CD4-positive, alpha-beta memory T cell (primary cell): ENCODE results near the gene ELP5. TPM values are rescaled to one million over a fixed set of nuclear protein-coding genes. Genes with fewer than 3 reads are reported as not detected.

Experiments used
- CTCF ChIA-PET: fragments of 350-600 bp; sonication (Branson Sonifier 250); formaldehyde crosslinking; loops from one replicate; lab custom pipeline; 2021; ENCODE audit warnings: inconsistent platforms; ENCODE audit not compliant: partially characterized antibody; lab: Charles Lee
- POLR2A ChIA-PET: fragments of 350-600 bp; sonication (Branson Sonifier 250); formaldehyde crosslinking; loops from one replicate; lab custom pipeline; 2021; ENCODE audit not compliant: partially characterized antibody; lab: Charles Lee
- DNase-seq, 5 donors: peaks; one replicate each; pipeline versions ENCODE4 v3.0.0 to v3.0.0-alpha.2; 2020 to 2022; ENCODE audit warnings: mixed read lengths in 1 of 5
- H3K27ac ChIP-seq: one replicate; pipeline ENCODE4 v1.7.0; 2013; ENCODE audit warnings: low read depth, low read length
- H3K27me3 ChIP-seq: 2 replicates; pipeline ENCODE4 v1.7.0; 2013; ENCODE audit warnings: mild to moderate bottlenecking, low read length, moderate library complexity; ENCODE audit not compliant: insufficient read depth
- H3K36me3 ChIP-seq: 2 replicates; pipeline ENCODE4 v1.7.0; 2013; ENCODE audit warnings: mild to moderate bottlenecking, low read length, moderate library complexity; ENCODE audit not compliant: insufficient read depth
- H3K4me1 ChIP-seq: 2 replicates; pipeline ENCODE4 v1.7.0; 2013; ENCODE audit warnings: mild to moderate bottlenecking, low read length, moderate library complexity; ENCODE audit not compliant: insufficient read depth
- H3K4me3 ChIP-seq, 2 donors: one replicate each; pipeline ENCODE4 v1.7.0; 2013; ENCODE audit warnings: low read length in 2 of 2, mild to moderate bottlenecking in 1 of 2
- H3K9me3 ChIP-seq, 2 donors: one replicate each; pipeline ENCODE4 v1.7.0; 2013; ENCODE audit warnings: low read length in 2 of 2, control low read depth in 1 of 2; ENCODE audit not compliant: control insufficient read depth in 1 of 2
- H3K27ac Mint-ChIP-seq, 7 donors: one replicate each; pipeline ENCODE4 v1.8.0; 2020 to 2021; ENCODE audit warnings: mixed read lengths in 7 of 7, mild to moderate bottlenecking in 6 of 7, inconsistent platforms in 3 of 7, moderate library complexity in 3 of 7
- H3K27me3 Mint-ChIP-seq, 2 donors: one replicate each; pipeline ENCODE4 v1.8.0; 2020 to 2021; ENCODE audit warnings: mixed read lengths in 2 of 2
- H3K36me3 Mint-ChIP-seq, 2 donors: one replicate each; pipeline ENCODE4 v1.8.0; 2020 to 2021; ENCODE audit warnings: mixed read lengths in 2 of 2, inconsistent platforms in 1 of 2, mild to moderate bottlenecking in 1 of 2
- H3K4me1 Mint-ChIP-seq, 4 donors: one replicate each; pipeline ENCODE4 v1.8.0; 2020 to 2021; ENCODE audit warnings: mixed read lengths in 4 of 4, mild to moderate bottlenecking in 1 of 4
- H3K4me3 Mint-ChIP-seq, 8 donors: one replicate each; pipeline ENCODE4 v1.8.0; 2020 to 2021; ENCODE audit warnings: mixed read lengths in 8 of 8, mild to moderate bottlenecking in 7 of 8, moderate library complexity in 6 of 8, inconsistent platforms in 3 of 8
- H3K9me3 Mint-ChIP-seq, 8 donors: one replicate each; pipeline ENCODE4 v1.8.0; 2020 to 2021; ENCODE audit warnings: mixed read lengths in 8 of 8, mild to moderate bottlenecking in 5 of 8, inconsistent platforms in 3 of 8, moderate library complexity in 1 of 8
- intact Hi-C: fragments of 100-400 bp; cut with micrococcal nuclease; formaldehyde crosslinking; loops from one replicate; pipeline ENCODE4 v1.15.1; 2023
- polyA plus RNA-seq, 2 donors: library from polyadenylated mRNA; unstranded; fragments of 300-500 nt; fragmentation: Illumina TruSeq; gene quantifications; one replicate each; pipeline ENCODE4 v1.2.3, GENCODE V29; 2021
- total RNA-seq, 2 experiments: library from RNA; stranded (reverse); gene quantifications; one replicate each; pipeline ENCODE4 v1.2.3, GENCODE V29; 2021

Gene ELP5
- total and polyA plus RNA-seq, 4 experiments from 2014 or later, result 29.8 to 71.3 (median 49.4) TPM

- CTCF ChIA-PET, result interaction anchor here (0.6 to 6.0 kb wide), 3 partner anchors 14 to 26 kb away, joined by 3 to 48 read pairs (median 3); partner anchors contain the start of genes ACADVL and DLG4
- H3K4me1 Mint-ChIP-seq, result peaks cover 34 to 60% (median 48%) of the 10 kb centered on the region in 4 donors
Observed at GRCh38 chr17:7234083-7234951, 17.7 kb upstream of the ELP5 start, which contains the start of gene DVL2. DVL2 (minus strand) TSS chr17:7234517; CDS start chr17:7234262, 255 bp downstream.

GRCh38 chr17:7235693-7236665, 16.0 kb upstream of the ELP5 start:
- H3K36me3 ChIP-seq, result peaks cover 22% of the 10 kb centered on the region
- H3K27ac Mint-ChIP-seq, result peak overlapping the region; percentile 77 to 98 (median 96)
- H3K9me3 ChIP-seq, result no peaks in the 10 kb centered on the region
- H3K27me3 Mint-ChIP-seq, result no peaks in the 10 kb centered on the region
- no peaks in the 10 kb centered on the region for H3K9me3 Mint-ChIP-seq
- intact Hi-C loops, result loop anchor here (10.0 kb wide), 1 partner anchor 609 kb away; no protein-coding TSS in a partner anchor
- ChIA-PET POLR2A (interaction anchor here (0.7 to 17.6 kb wide), 4 partner anchors 14 to 190 kb away, joined by 3 to 435 read pairs (median 59); partner anchors contain the start of genes ACADVL, CTDNEP1, DLG4 and ELP5), CTCF (interaction anchor here (1.2 to 6.0 kb wide), 4 partner anchors 15 to 16 kb away, joined by 3 to 48 read pairs (median 10); partner anchors contain the start of genes ACADVL, CTDNEP1 and DLG4)
- H3K27me3 ChIP-seq, result no peaks in the 10 kb centered on the region
- DNase-seq, result no peak
- H3K36me3 Mint-ChIP-seq, result peaks cover 19 to 53% of the 10 kb centered on the region in 2 donors
- H3K4me1 ChIP-seq, result peaks cover 68% of the 10 kb centered on the region
- peaks cover 41 to 76% (median 57%) of the 10 kb centered on the region in 4 donors for H3K4me1 Mint-ChIP-seq
- no peak overlapping the region for H3K4me3 ChIP-seq
- H3K27ac ChIP-seq, result no peak overlapping the region
- H3K4me3 Mint-ChIP-seq, result peak overlapping the region in 6 of 8 donors; percentile 17 to 97 (median 94)

More at GRCh38 chr17:7234083-7234951, 17.7 kb upstream of the ELP5 start, which contains the start of gene DVL2:
- H3K27ac ChIP-seq, result peak within 1 kb of the TSS; percentile 87
- Mint-ChIP-seq H3K4me3 (peak within 1 kb of the TSS; percentile 89 to 97 (median 93)), H3K9me3 (no peaks in the 10 kb centered on the region), H3K27ac (peak within 1 kb of the TSS; percentile 94 to 98 (median 96)), H3K36me3 (peaks cover 18 to 50% of the 10 kb centered on the region in 2 donors), H3K27me3 (no peaks in the 10 kb centered on the region)
- H3K9me3 ChIP-seq, result no peaks in the 10 kb centered on the region
- peak; percentile 93 to 97 (median 94) for DNase-seq
- H3K36me3 ChIP-seq, result peaks cover 26% of the 10 kb centered on the region
- intact Hi-C loops, result loop anchor here (1.0 to 10.0 kb wide), 2 partner anchors 15 to 610 kb away; partner anchors contain the start of genes ACADVL and DLG4
- H3K27me3 ChIP-seq, result no peaks in the 10 kb centered on the region
- peak within 1 kb of the TSS; percentile 48 to 98 for H3K4me3 ChIP-seq
- peaks cover 54% of the 10 kb centered on the region for H3K4me1 ChIP-seq
- POLR2A ChIA-PET, result interaction anchor here (0.5 to 17.6 kb wide), 20 partner anchors 9 to 453 kb away, joined by 3 to 435 read pairs (median 4); partner anchors contain the start of genes ACADVL, ACAP1, ATP1B2 and CTDNEP1

DNA sequence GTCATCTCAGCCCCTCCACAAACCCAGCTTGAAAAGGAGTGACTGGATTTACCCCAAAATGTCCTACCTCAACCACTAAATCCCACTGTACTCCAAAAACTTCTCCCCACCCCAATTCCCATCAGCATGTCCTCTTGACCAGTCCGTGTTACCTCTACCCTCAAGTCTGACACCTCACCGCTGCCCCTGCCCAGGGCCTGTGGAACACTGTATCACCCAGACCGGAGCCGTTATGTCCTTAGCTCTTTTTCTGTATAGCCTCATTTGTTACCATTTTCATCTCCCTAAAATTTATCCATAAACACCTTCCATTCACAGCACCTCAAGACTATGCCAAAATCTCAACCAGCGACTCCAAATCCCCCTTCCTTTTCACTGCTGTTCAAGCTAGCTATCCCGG, 15.2 kb upstream of the ELP5 start:
- Histone ChIP-seq H3K27me3 (no peaks in the 10 kb centered on the region), H3K9me3 (no peaks in the 10 kb centered on the region), H3K4me3 (no peak overlapping the region), H3K27ac (peak overlapping the region; percentile 85), H3K36me3 (peaks cover 22% of the 10 kb centered on the region), H3K4me1 (peaks cover 75% of the 10 kb centered on the region)
- ChIA-PET POLR2A (interaction anchor here (0.7 to 17.6 kb wide), 6 partner anchors 13 to 337 kb away, joined by 3 to 435 read pairs (median 8); partner anchors contain the start of genes ACADVL, CTDNEP1, DLG4 and ELP5), CTCF (interaction anchor here (1.2 to 2.5 kb wide), 3 partner anchors 14 to 17 kb away, joined by 3 to 14 read pairs (median 5); partner anchors contain the start of genes ACADVL, CTDNEP1 and DLG4)
- Mint-ChIP-seq H3K27ac (peak overlapping the region; percentile 58 to 100 (median 96)), H3K4me1 (peaks cover 50 to 83% (median 63%) of the 10 kb centered on the region in 4 donors), H3K27me3 (no peaks in the 10 kb centered on the region), H3K36me3 (peaks cover 22 to 60% of the 10 kb centered on the region in 2 donors), H3K4me3 (peak overlapping the region; percentile 64 to 99 (median 96)), H3K9me3 (no peaks in the 10 kb centered on the region)
- intact Hi-C loops, result loop anchor here (10.0 kb wide), 1 partner anchor 608 kb away; no protein-coding TSS in a partner anchor
- DNase-seq, result no peak

- H3K27ac ChIP-seq, result peak overlapping the region; percentile 85
- Mint-ChIP-seq H3K27ac (peak overlapping the region; percentile 58 to 100 (median 96)), H3K4me1 (peaks cover 47 to 83% (median 61%) of the 10 kb centered on the region in 4 donors), H3K36me3 (peaks cover 25 to 62% of the 10 kb centered on the region in 2 donors), H3K27me3 (no peaks in the 10 kb centered on the region), H3K4me3 (peak overlapping the region; percentile 64 to 99 (median 96)), H3K9me3 (peaks cover 0 to 2% (median 0%) of the 10 kb centered on the region in 8 donors)
- CTCF ChIA-PET, result interaction anchor here (1.0 to 2.5 kb wide), 3 partner anchors 16 to 244 kb away, joined by 5 to 14 read pairs (median 5); partner anchors contain the start of genes ACADVL, DLG4 and SLC35G6
- H3K27me3 ChIP-seq, result no peaks in the 10 kb centered on the region
- peak overlapping the region in 1 of 2 donors; percentile 39 for H3K4me3 ChIP-seq
- H3K9me3 ChIP-seq, result no peaks in the 10 kb centered on the region
- peaks cover 71% of the 10 kb centered on the region for H3K4me1 ChIP-seq
- POLR2A ChIA-PET, result interaction anchor here (0.9 to 17.6 kb wide), 14 partner anchors 13 to 337 kb away, joined by 3 to 435 read pairs (median 4); partner anchors contain the start of genes ACADVL, CTDNEP1, DLG4 and ELP5
- no peak for DNase-seq
- H3K36me3 ChIP-seq, result peaks cover 22% of the 10 kb centered on the region
- intact Hi-C loops, result loop anchor here (10.0 kb wide), 1 partner anchor 607 kb away; no protein-coding TSS in a partner anchor
Observed at GRCh38 chr17:7237266-7237760, 14.7 kb upstream of the ELP5 start.

GRCh38 chr17:7237761-7238419, 14.1 kb upstream of the ELP5 start:
- peaks cover 46 to 85% (median 60%) of the 10 kb centered on the region in 4 donors for H3K4me1 Mint-ChIP-seq
- peaks cover 0 to 2% of the 10 kb centered on the region in 2 donors for H3K27me3 Mint-ChIP-seq
- Histone ChIP-seq H3K9me3 (no peaks in the 10 kb centered on the region), H3K4me3 (peak overlapping the region in 1 of 2 donors; percentile 86), H3K4me1 (peaks cover 65% of the 10 kb centered on the region), H3K36me3 (peaks cover 22% of the 10 kb centered on the region), H3K27ac (peak overlapping the region; percentile 85), H3K27me3 (no peaks in the 10 kb centered on the region)
- intact Hi-C loops, result loop anchor here (2.0 to 10.0 kb wide), 2 partner anchors 335 to 607 kb away; no protein-coding TSS in a partner anchor
- peak overlapping the region; percentile 94 to 99 (median 96) for H3K4me3 Mint-ChIP-seq
- H3K9me3 Mint-ChIP-seq, result peaks cover 0 to 8% (median 0%) of the 10 kb centered on the region in 8 donors
- H3K27ac Mint-ChIP-seq, result peak overlapping the region; percentile 68 to 100 (median 96)
- POLR2A ChIA-PET, result interaction anchor here (0.7 to 17.6 kb wide), 25 partner anchors 8 to 936 kb away, joined by 3 to 435 read pairs (median 4); partner anchors contain the start of genes ACADVL, ACAP1, CTDNEP1 and DLG4
- peaks cover 25 to 68% of the 10 kb centered on the region in 2 donors for H3K36me3 Mint-ChIP-seq
- CTCF ChIA-PET, result interaction anchor here (0.9 to 2.5 kb wide), 4 partner anchors 17 to 244 kb away, joined by 3 to 14 read pairs (median 5); partner anchors contain the start of genes ACADVL, DLG4 and SLC35G6
- DNase-seq, result peak; percentile 63 to 81 (median 70)
